HepG2 (cell line): ENCODE results near the gene CCDC97. TPM values are rescaled to one million over a fixed set of nuclear protein-coding genes. Genes with fewer than 3 reads are reported as not detected.

ENCODE experiments used
- BCL6 ChIP-seq: IDR thresholded peaks from 2 replicates; pipeline ENCODE4 v1.6.1; 2016; ENCODE audit warnings: missing genetic modification reagents, missing compliant biosample characterization
- CBX5 ChIP-seq: sonication (generic); formaldehyde crosslinking; IDR thresholded peaks from 2 replicates; pipeline ENCODE4 v1.4.0; 2020; ENCODE audit warnings: missing genetic modification reagents, borderline replicate concordance
- CC2D1A ChIP-seq: sonication (generic); formaldehyde crosslinking; IDR thresholded peaks from 2 replicates; pipeline ENCODE4 v1.8.1; 2023; ENCODE audit warnings: mild to moderate bottlenecking, missing genetic modification reagents
- EEA1 ChIP-seq: sonication (generic); formaldehyde crosslinking; IDR thresholded peaks from 2 replicates; pipeline ENCODE4 v1.5.1; 2020; ENCODE audit warnings: mild to moderate bottlenecking, missing genetic modification reagents, borderline replicate concordance
- ISL2 ChIP-seq: sonication (generic); formaldehyde crosslinking; IDR thresholded peaks from 2 replicates; pipeline ENCODE4 v1.5.0; 2020; ENCODE audit warnings: missing genetic modification reagents
- KLF12 ChIP-seq: sonication (generic); formaldehyde crosslinking; IDR thresholded peaks from 2 replicates; pipeline ENCODE4 v1.4.0; 2020; ENCODE audit warnings: missing genetic modification reagents, borderline replicate concordance
- MED13 ChIP-seq: sonication (generic); formaldehyde crosslinking; IDR thresholded peaks from 2 replicates; pipeline ENCODE4 v1.5.0; 2020; ENCODE audit warnings: missing genetic modification reagents
- MIER3 ChIP-seq: IDR thresholded peaks from 2 replicates; pipeline ENCODE4 v1.6.1; 2016; ENCODE audit warnings: missing compliant biosample characterization, borderline replicate concordance
- NFYC ChIP-seq: IDR thresholded peaks from 2 replicates; pipeline ENCODE4 v1.6.1; 2016; ENCODE audit warnings: missing genetic modification reagents, missing compliant biosample characterization
- POLR2A ChIP-seq, 2 experiments: IDR thresholded peaks; 2 replicates each; pipeline ENCODE4 v1.6.1; 2011; ENCODE audit warnings: low read depth in 2 of 2, low read length in 2 of 2, mild to moderate bottlenecking in 1 of 2, moderate library complexity in 1 of 2; ENCODE audit not compliant: insufficient read depth in 1 of 2
- SIN3B ChIP-seq: fragments of 150-350 bp; IDR thresholded peaks from 2 replicates; pipeline ENCODE4 v1.6.1; 2014; ENCODE audit warnings: low read length
- SIX1 ChIP-seq: sonication (generic); formaldehyde crosslinking; IDR thresholded peaks from 2 replicates; pipeline ENCODE4 v1.4.0; 2020; ENCODE audit warnings: missing genetic modification reagents, borderline replicate concordance
- SRSF1 ChIP-seq: fragments of 200-400 bp; formaldehyde crosslinking; optimal IDR thresholded peaks from 2 replicates; pipeline ENCODE3; 2017; ENCODE audit warnings: mild to moderate bottlenecking, low read depth, low read length, moderate library complexity
- THAP9 ChIP-seq: sonication (generic); formaldehyde crosslinking; IDR thresholded peaks from 2 replicates; pipeline ENCODE4; 2020; ENCODE audit warnings: missing genetic modification reagents, mild to moderate bottlenecking, borderline replicate concordance
- TOPORS ChIP-seq: sonication (generic); formaldehyde crosslinking; IDR thresholded peaks from 2 replicates; pipeline ENCODE4 v1.8.0; 2023; ENCODE audit warnings: mild to moderate bottlenecking, missing genetic modification reagents
- ZBTB37 ChIP-seq: sonication (generic); formaldehyde crosslinking; IDR thresholded peaks from 2 replicates; pipeline ENCODE4 v1.4.0; 2020; ENCODE audit warnings: mild to moderate bottlenecking, missing genetic modification reagents
- ZBTB38 ChIP-seq: sonication (generic); formaldehyde crosslinking; IDR thresholded peaks from 2 replicates; pipeline ENCODE4 v1.5.1; 2020; ENCODE audit warnings: mild to moderate bottlenecking, missing genetic modification reagents
- ZNF18 ChIP-seq: sonication (generic); formaldehyde crosslinking; IDR thresholded peaks from 2 replicates; pipeline ENCODE4 v1.8.0; 2022; ENCODE audit warnings: mild to moderate bottlenecking, missing genetic modification reagents; ENCODE audit not compliant: insufficient replicate concordance
- ZNF580 ChIP-seq: IDR thresholded peaks from 2 replicates; pipeline ENCODE4 v1.6.1; 2016; ENCODE audit warnings: low read depth, borderline replicate concordance
- ZNF777 ChIP-seq: sonication (generic); formaldehyde crosslinking; IDR thresholded peaks from 2 replicates; pipeline ENCODE4 v1.4.0; 2020; ENCODE audit warnings: missing genetic modification reagents
- polyA plus RNA-seq, 8 experiments: library from polyadenylated mRNA; depleted of rRNA in 3 of 8; stranded (reverse) in 7 of 8; unstranded in 1 of 8; fragments of >200 nt; fragmentation: Illumina TruSeq in 4 of 8; extraction: Trizol in 4 of 8; gene quantifications; 2 replicates each; pipeline versions ENCODE4 v1.2.1 to v1.2.3, GENCODE V29; 2011 to 2016; ENCODE audit warnings: low read depth in 4 of 8, missing spikeins in 1 of 8, mixed read lengths in 1 of 8; ENCODE audit not compliant: insufficient read depth in 1 of 8
- total RNA-seq, 5 experiments: library from RNA; depleted of rRNA; stranded (reverse); fragments of >200 nt; fragmentation: Illumina TruSeq; extraction: Trizol; gene quantifications; 2 replicates each; pipeline ENCODE4 v1.2.3, GENCODE V29; 2016; ENCODE audit warnings: low read depth in 1 of 5

The CCDC97 gene
- total and polyA plus RNA-seq, 2 of the 13 experiments (the other 11 are each of a cell fraction or from before 2014, with no cell fraction given), result 6.2 to 7.3 TPM

- TF ChIP-seq MED13 (CRISPR knock-in tag) (peak; percentile 75; the same call in 1 of the 2 replicates), THAP9 (CRISPR knock-in tag) (peak; percentile 86; the same call in 1 of the 2 replicates), ISL2 (CRISPR knock-in tag) (0 out of 2 replicates have a peak, but pooled peaks have one; percentile 64), CBX5 (CRISPR knock-in tag) (peak; percentile 77; the same call in 1 of the 2 replicates), SRSF1 (peak; percentile 56), ZNF580 (CRISPR knock-in tag) (peak; percentile 73; the same call in 1 of the 2 replicates), SIX1 (CRISPR knock-in tag) (peak; percentile 94), ZNF777 (CRISPR knock-in tag) (no peak; the same call in 1 of the 2 replicates), ZNF18 (CRISPR knock-in tag) (no peak), BCL6 (CRISPR knock-in tag) (peak; percentile 50; the same call in 1 of the 2 replicates), CC2D1A (CRISPR knock-in tag) (no peak), ZBTB38 (CRISPR knock-in tag) (peak; percentile 42; the same call in 1 of the 2 replicates), NFYC (CRISPR knock-in tag) (peak; percentile 40; the same call in 1 of the 2 replicates), POLR2A (IDR thresholded peaks at IDR 0.05; ENCODE audit: insufficient read depth in 1 of 2, low read depth in 2 of 2, low read length in 2 of 2) (peak; percentile 74 to 78), TOPORS (CRISPR knock-in tag) (0 out of 2 replicates have a peak, but pooled peaks have one; percentile 63), KLF12 (CRISPR knock-in tag) (peak; percentile 99; the same call in 1 of the 2 replicates), MIER3 (CRISPR knock-in tag) (peak; percentile 79; the same call in 1 of the 2 replicates), ZBTB37 (no peak), EEA1 (CRISPR knock-in tag) (no peak), SIN3B (peak; percentile 72)
Measured at GRCh38 chr19:41310033-41310831, at the start of gene CCDC97 (continued).
